NCI-H345 treated with DMSO at 0.1 percent for 48 hours (cell line): ENCODE data around the gene EFNA1.
"Not testable (repeated sequence)": the region's sequence is repeated elsewhere in the genome, so short reads cannot be mapped to it uniquely, and the experiment has no call there.

Experiments used
- DNase-seq: peaks from one replicate; lab custom pipeline; 2025; ENCODE audit not compliant: unreplicated experiment; lab: John Stamatoyannopoulos, UW

Gene EFNA1

DNA sequence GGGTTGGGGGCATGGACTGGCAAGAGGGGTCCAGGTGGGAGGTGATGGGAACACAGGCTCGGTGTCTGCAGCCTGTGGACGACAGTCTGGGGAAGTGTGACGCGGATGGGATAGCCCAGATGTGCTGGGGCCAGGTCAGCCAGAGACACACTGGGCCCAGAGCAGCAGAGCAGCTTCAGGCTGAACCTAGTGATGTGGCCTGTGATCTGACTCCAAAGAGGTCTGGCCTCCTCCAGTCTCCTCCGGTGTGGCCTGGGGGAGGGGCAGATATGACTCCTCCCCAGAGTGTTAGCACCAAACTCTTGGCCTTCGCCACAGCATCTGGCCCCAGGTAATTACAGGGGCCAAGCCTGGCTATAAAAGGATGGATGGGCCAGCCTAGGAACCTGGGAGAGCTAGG is 35.5 kb upstream of the EFNA1 start:
- no peak for DNase-seq

DNA sequence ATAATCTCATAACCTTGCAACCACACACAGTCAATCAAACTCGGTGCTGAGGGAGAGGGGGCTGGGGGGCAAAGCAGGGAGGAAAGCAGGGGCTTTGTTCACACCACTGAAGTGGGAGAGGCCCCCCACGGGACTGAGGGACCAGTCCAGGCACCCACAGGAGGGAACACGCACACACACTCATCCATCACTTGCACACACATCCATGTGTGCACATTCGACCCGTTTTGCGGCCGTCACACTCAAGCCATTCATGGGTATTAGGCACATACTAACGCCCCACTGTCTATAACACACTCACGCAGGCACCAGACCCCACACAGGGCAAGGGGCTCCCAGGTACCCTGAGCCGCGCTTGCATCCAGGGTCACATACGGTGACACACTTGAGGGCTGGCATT is 35.0 kb upstream of the EFNA1 start:
- no peak for DNase-seq

DNA sequence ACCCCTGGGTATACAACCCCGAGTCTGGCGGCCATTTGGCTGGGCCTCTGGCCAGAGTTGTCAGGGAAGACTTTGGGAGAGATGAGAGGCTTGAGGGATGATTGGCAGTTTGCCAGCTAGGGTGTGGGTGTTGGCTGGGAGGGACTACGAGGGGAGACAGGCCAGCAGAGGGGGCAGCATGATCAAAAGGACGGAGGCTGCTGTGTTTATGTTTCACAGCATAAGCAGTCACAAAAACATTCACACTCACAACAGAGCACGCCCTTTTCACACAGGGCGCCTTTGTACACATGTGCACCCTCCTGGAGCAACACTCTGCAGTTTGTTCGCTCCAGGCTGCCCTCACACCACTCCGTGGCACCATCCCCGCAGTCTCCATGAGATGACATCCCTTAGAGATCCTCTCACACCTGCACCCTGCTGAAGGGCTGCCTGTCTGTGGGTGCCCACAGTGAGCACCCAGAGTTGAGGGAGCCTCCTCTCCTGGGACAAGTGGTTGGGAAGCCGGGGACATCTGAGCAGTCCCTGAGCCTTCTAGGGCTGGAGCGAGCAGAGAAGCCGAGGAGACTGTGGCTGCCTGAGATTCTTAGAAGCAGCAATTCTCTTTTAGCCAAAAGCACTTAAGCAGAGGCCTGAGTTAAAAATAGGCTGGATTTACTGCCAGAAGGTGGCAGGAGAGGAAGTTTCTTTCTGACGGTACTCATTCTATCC is 33.6 kb upstream of the EFNA1 start:
- peak; percentile 81 for DNase-seq

DNA sequence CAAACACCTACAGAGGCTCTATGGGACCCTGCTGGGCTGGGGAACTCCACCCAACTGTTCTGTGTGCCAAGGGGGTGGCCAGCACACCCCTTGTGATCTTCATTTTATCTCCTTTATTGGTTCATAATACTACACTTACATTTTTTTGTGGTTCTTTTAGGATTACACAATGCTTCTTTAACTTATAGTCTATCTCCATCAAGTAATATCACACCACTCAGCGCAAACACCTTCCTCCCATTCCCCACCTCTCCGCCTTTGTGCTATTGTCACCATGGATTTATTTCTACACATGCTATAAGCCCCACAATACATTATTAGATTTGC is 33.1 kb upstream of the EFNA1 start:
- no peak for DNase-seq

DNA sequence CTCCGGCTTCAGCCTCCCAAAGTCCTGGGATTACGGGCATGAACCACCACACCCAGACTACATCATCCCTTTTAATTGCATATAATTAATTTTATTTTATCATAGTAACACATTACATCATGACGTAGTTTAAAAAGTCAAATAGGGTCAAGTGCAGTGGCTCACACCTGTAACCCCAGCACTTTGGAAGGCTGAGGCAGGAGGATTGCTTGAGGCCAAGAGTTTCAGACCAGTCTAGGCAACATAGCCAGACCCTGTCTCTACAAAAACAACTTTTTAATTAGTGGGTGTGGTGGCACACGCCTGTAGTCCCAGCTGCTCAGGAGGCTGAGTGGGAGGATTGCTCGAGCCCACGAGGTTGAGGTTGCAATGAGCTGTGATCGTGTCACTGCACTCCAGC is 28.3 kb upstream of the EFNA1 start:
- no peak for DNase-seq

DNA sequence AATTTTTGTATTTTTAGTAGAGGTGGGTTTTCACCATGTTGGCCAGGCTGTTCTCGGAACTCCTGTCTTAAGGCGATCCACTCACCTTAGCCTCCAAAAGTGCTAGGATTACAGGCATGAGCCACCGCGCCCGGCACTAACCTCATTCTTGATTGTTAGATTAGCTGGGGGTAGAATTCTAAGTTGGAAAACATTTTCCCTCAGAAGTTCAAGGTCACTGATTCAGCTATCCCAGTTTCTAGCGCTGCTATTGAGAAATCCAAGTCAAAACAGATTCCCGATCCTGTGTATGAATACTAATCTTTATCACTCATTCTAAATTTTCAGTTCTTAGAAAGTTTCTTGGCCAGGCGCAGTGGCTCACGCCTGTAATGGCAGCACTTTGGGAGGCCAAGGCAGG is 24.4 kb upstream of the EFNA1 start:
- DNase-seq: no peak

DNA sequence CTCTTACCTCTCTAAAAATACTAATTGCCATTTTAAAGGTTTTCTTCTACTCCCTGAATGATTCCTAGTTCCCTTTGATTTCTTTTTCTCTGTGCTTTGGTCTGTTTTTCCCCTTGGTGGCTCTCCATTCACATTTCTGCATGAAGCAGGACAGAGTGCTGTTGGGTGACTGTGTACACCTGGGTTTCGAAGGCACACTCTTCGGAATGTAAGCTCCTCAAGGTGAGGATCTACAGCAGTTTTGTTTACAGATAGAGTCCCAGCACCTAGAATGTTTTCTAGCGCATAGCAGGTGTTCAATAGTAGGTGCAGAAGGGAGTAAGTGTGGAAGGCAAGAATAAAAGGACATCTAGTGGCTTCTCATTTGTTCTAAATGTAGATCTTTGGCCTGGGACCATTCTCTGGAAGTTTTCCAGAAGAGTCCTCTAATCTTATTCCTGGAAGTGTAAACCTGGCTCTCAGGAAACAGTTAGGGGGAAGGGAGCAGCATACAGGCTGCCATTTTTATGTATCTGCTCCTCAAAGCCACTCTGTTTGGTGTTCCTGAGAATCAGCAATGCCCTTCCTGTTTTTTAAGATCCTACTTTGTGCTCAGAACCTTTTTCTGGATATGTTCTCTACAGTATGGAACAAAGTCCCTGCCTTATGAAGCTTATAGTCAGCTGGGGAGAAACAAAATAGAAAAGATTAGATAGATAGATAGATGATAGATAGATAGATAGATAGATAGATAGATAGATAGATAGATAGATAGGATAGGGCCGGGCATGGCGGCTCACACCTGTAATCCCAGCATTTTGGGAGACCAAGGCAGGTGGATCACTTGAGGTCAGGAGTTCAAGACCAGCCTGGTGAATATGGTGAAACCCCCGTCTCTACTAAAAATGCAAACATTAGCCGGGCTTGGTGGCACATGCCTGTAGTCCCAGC is 22.8 kb upstream of the EFNA1 start:
- no peak for DNase-seq

DNA sequence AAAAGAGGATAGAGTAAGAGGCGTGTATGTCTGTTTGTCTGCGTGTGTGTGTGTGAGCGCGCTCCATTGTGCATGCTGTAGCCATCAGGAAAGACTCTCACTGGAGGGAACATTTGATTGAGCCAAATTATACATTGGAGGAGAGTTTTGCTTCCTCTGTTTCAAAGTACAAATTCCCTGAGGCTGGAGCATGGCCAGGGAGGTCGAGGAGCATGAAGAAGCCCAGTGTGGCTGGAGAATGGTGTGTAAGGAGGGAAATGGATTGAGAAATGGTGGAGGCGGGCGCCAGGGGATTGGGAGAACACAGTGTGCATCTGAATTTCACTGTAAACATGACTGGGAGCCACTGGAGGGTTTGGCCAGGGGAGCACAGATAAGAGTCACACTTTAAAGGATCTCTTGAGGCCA is 22.1 kb upstream of the EFNA1 start:
- no peak for DNase-seq

DNA sequence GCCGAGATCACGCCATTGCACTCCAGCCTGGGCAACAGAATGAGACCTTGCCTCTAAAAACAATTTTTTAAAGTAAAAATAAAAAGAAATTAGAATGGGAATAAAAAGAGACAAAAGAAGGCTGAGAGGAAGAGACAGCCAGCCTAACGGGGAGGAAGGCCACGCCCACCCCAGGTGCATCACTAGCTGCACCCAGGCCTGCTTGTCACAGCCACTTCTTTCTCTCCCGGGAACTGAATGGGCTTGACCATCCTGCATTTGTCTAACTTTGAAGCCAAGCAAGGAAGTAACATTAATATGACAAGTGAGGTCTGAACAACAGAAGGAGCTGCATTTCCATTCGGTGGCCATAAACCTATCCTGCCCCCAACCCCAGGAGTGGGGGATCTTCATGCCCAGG is 20.8 kb upstream of the EFNA1 start:
- no peak for DNase-seq

DNA sequence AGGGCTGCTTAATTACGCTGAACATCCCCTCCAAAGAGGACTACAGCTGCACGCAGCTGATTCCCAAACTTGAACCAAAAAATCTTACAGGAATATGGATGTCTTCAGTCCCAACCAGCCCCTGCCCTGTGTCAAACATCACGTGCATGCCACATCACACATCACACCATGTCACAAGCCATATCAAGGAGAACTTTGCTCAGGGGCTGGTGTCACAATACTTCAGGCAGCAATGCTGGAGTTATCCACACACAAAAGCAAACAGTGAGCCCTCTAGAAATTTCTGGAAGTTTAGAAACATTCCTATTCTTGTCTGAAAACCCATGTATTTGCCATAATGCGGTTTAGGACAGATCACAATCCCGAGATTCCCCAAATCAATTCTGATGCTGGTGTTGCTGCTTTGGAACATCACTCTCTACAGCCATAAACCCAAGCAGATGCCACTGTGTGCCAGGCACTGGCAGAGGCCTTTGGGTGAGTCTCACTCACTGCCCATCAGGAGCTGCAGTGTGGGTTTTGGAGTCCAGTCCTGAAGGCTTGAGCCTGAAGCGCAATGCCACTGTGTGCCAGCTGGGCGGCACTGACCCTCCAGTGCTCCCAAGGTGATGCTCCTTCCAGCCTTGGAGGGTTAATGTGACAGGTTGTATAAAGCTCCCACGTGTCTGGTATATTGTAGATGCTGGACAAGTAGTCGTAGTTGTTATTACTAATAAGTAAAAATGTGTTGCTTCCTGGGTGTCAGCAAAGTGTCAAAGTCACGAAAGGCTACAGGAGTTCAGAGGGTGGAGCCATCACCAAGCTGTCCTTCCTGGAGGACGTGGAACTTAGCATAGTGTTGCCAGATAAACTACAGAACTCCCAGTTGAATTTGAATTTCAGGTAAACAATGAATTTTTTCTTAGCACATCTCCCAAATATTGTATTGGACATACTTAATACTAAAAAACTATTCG is 20.1 kb upstream of the EFNA1 start:
- no peak for DNase-seq

DNA sequence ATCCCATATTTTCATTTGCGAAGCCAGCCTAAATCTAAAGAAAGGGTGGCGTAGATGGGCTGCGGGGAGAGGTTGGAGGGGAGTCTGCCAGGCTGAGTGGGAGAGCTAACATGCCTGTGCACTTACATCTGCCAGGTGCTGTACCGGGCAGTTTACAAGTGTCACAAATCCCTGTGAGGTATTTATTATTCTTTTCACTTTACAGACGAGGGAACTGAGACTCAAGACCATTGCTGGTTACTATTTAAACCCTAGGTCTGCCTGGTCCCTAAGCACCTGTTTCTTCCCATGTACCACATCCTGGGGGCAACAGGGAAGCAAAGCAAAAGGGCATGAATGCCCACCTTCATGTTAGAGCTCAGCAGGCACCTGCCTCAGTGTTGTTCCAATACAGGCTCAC is 19.4 kb upstream of the EFNA1 start:
- no peak for DNase-seq

DNA sequence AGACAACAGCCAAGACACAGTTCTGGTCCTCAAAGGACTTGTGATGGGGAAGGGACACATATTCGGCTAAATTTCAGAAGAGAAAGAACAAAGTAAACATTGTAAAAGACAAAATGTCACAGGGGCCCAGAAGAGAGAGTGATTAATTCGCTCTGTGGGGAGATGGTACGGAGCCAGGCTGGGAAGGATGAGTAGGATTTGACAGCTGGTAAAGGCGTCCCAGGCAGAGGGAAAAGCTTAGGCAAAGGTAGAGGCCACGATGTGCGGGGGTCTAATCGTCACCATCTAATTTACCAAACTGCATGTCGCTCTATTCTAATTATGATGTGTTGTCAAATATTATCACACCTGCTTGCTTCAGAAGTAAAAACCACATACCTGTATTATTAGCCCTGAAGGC is 17.3 kb upstream of the EFNA1 start:
- DNase-seq: no peak

DNA sequence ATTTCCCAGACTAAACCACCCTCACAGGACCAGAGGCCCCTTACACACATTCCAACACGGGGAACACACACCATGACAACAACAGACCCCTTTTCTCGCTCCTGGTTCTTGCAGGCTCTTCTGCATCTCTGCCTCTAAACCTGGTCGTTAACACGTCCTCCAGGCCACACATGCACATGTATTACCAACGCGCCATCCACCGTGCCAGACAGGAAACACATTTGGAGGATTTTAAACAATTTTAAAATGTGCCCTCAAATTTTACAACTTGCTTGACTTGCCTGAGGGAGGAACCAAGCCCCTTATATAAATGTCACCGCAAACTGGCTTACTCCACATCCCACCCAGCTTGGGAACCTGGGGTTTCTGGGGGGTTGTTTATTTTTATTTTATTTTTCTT is 16.9 kb upstream of the EFNA1 start:
- DNase-seq: no peak

DNA sequence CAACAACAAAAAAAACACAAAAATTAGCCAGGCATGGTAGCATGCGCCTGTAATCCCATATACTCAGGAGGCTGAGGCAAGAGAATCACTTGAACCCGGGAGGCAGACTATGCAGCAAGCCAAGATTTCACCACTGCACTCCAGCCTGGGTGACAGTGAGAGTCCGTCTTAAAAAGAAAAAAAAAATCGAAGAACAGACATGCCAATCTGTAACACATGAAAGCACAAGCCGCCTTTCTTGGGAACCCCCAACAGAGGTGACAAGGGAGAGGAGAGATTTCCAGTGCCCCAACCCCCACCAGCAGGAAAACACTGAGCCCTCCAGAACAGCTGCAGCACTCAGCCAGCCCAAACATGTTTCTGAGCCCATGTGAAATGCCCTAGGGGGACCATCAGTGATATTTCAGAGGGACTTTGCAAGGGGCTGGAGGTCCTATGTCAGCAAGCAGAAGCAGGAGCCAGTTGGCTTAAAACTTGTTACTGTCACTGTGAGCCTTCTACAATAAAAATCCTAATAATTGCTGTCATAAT is 14.2 kb upstream of the EFNA1 start:
- DNase-seq: no peak

DNA sequence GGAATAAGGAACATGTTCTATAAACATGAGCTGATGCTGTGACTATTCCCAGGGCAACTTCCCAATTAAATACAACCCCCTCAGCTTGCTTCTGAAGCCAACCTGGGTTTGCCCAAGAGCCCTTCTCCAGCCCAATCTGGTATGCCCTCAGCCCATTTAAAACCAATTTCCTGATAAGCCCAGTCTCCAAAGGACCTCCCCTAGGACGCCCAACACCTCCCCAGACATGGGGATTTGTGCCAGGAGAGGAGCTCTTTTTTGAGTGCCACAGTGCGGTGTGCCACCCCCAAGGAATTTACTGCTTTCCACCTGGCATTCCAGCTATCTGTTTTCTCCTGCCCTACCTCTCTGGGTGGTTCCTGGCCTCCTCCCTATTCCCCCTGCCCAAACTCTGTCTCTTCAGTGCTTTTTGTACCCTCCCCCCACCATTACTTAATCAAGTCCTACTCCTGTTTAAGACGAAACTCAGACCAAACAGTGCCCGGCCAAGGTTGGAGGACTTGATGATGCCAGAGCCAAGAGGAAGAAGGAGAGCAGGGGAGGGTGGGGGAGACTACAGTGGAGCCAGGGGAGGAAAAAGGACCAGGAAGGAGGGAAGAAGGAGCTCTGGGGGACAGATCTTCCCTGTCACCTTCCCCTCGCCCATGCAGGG is 11.4 kb upstream of the EFNA1 start:
- no peak for DNase-seq

DNA sequence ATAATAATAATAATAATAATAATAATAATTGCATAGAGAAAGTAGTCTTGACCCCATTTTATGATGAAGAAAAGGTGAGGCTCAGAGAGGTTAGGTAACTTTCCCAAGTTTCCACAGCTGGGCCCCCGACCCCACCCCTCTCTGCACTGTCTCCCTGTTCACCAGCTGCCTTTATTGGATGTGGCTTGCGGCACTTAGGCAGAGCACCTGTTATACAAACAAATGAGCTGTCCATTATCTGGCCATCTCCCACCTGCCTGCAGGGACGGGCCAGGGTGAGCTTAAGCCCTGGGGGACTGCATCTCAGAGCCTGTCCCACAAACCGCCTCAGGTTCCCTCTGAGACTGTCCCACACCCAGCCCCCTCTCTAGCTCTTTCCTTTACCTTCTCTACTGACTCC is 10.1 kb upstream of the EFNA1 start:
- DNase-seq: no peak

DNA sequence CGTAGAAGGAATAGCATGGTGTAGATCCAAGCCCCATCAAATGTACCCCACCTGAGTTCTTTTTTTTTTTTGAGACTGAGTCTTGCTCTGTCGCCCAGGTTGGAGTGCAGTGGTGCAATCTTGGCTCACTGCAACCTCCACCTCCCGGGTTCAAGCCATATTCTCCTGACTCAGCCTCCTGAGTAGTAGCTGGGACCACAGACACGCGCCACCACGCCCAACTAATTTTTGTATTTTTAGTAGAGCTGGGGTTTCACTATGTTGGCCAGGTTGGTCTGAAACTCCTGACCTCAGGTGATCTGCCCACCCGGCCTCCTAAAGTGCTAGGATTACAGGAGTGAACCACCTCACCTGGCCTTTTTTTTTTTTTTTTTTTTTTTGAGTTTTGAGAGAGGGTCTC is 9.6 kb upstream of the EFNA1 start:
- not testable (repeated sequence) for DNase-seq

DNA sequence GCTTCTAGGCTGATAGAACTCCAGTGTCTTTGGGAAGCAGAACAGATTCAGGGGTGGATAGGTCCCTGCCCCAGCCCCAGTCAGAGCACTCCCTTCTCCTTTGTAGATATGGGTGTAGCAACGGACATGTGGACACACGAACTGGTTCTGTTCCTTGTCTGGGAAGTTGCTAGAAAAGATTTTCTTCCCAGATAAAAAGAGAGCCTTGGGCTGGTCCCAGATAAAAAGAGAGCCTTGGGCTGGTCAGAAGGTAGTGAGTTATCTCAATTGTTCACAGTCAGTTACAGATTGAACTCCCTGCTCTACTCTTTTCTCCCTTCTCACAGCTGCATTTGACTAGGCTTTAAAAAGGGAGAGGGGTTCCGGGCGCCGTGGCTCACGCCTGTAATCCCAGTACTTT is 7.4 kb upstream of the EFNA1 start:
- no peak for DNase-seq

DNA sequence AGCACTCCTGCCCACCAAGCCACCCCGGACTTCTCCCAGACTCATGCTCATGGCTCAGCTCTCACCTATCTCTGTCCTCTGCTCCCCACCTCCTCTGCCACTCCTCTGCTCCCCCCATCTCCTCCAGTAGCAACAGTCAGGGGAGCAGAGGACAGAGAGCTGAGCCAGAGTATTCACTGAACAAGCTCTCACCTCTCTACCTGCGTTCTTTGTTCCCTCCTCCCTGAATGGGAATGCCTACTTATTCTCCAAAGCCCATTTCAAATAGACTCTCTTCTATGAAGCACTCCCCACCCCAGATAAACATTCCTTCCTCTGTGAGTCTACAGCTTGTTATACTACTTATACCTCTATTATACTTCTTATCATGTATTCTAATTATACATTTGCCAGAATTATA is 6.4 kb upstream of the EFNA1 start:
- DNase-seq: no peak

DNA sequence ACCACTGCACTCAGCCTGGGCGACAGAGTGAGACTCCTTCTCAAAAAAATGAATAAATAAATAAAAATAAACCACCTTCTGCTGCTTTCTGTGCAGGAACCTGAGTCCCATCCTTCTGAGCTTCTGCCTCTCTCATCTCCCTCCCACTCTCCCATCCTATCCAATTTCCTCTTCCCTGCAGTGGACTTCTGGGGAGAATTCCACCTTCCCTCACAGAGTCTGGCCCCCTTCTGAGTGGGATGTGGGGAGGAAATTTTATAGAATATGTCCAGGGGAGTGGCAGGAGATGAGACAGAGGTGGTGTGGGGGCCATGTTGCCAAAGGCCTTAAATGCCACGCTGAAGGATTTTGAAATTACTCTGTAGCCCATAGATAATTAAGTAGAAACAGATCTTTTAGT is 5.4 kb upstream of the EFNA1 start:
- DNase-seq: no peak

DNA sequence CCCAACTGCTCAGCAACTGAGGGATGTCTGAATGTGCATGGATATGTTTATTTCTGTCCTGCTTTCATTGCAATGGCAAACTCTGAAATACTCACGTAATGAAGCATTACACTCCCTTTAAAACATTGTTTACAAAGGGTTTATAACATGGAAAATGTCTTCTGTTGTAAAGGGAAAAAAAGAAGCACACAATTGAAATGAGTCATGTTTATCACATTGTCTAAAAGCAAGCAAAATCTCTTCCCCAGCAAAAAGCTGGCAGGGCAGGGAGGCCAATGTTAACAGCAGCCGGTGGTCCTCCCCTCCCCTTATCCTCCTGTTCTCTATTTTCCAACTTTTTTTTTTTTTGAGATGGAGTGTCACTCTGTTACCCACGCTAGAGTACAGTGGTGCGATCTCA is 3.9 kb upstream of the EFNA1 start:
- DNase-seq: no peak
